H7 (cell line): Measurements from ENCODE around the gene SH2D6. TPM values are rescaled to one million over a fixed set of nuclear protein-coding genes. Genes with fewer than 3 reads are reported as not detected.
"Not testable (repeated sequence)": the region's sequence is repeated elsewhere in the genome, so short reads cannot be mapped to it uniquely, and the experiment has no call there.

Experiments used
- DNase-seq: peaks from one replicate; pipeline ENCODE4 v3.0.0; 2012
- H3K27me3 ChIP-seq: 2 replicates; pipeline ENCODE4 v1.6.0; 2011; ENCODE audit warnings: mild to moderate bottlenecking, low read length; ENCODE audit not compliant: control insufficient read depth, insufficient read depth
- H3K36me3 ChIP-seq: replicated peaks from 2 replicates; pipeline ENCODE4 v1.5.1; 2011; ENCODE audit warnings: low read length; ENCODE audit not compliant: control insufficient read depth, insufficient read depth
- H3K4me3 ChIP-seq: 2 replicates; pipeline ENCODE4 v1.5.1; 2011; ENCODE audit warnings: low read depth, mild to moderate bottlenecking, control low read depth, low read length, moderate library complexity; ENCODE audit not compliant: insufficient read depth
- total RNA-seq: library from RNA; depleted of rRNA; stranded (reverse); fragments of >200 nt; shearing (Covaris generic); gene quantifications from 2 replicates; pipeline ENCODE4 v1.2.3, GENCODE V29; 2014

Gene SH2D6
- total RNA-seq, 1 experiment from 2014 or later, result not detected

- no peaks in the 10 kb centered on the region for H3K27me3 ChIP-seq
Observed at GRCh38 chr2:85437488-85438200, 19.1 kb downstream of the SH2D6 start.

GRCh38 chr2:85438201-85439024 is 19.9 kb downstream of the SH2D6 start:
- Histone ChIP-seq H3K36me3 (no peaks in the 10 kb centered on the region), H3K4me3 (peak overlapping the region; percentile 23), H3K27me3 (no peaks in the 10 kb centered on the region)
- peak; percentile 76 for DNase-seq

More at GRCh38 chr2:85437488-85438200, 19.1 kb downstream of the SH2D6 start:
- Histone ChIP-seq H3K4me3 (peak overlapping the region; percentile 35), H3K36me3 (no peaks in the 10 kb centered on the region)
- DNase-seq, result peak; percentile 95

GRCh38 chr2:85439025-85439472 is 20.5 kb downstream of the SH2D6 start:
- H3K4me3 ChIP-seq, result no peak overlapping the region
- H3K27me3 ChIP-seq, result no peaks in the 10 kb centered on the region
- no peaks in the 10 kb centered on the region for H3K36me3 ChIP-seq
- no peak for DNase-seq

- DNase-seq, H3K27me3 ChIP-seq, H3K36me3 ChIP-seq, H3K4me3 ChIP-seq: not testable (repeated sequence)
Observed at GRCh38 chr2:85439569-85439968, 21.1 kb downstream of the SH2D6 start.

GRCh38 chr2:85439986-85440385 is 21.5 kb downstream of the SH2D6 start:
- no peaks in the 10 kb centered on the region for H3K36me3 ChIP-seq
- no peak overlapping the region for H3K4me3 ChIP-seq
- no peaks in the 10 kb centered on the region; the same call in 1 of the 2 replicates for H3K27me3 ChIP-seq
- DNase-seq, result no peak

- no peaks in the 10 kb centered on the region; the same call in 1 of the 2 replicates for H3K27me3 ChIP-seq
- DNase-seq, result no peak
- H3K36me3 ChIP-seq, result no peaks in the 10 kb centered on the region
Observed at GRCh38 chr2:85440729-85441128, 22.2 kb downstream of the SH2D6 start.

GRCh38 chr2:85441864-85442263 is 23.4 kb downstream of the SH2D6 start:
- Histone ChIP-seq H3K27me3 (no peaks in the 10 kb centered on the region; the same call in 1 of the 2 replicates), H3K4me3 (no peak overlapping the region), H3K36me3 (no peaks in the 10 kb centered on the region)
- DNase-seq, result peak; percentile 16

More at GRCh38 chr2:85440729-85441128, 22.2 kb downstream of the SH2D6 start:
- H3K4me3 ChIP-seq, result no peak overlapping the region

GRCh38 chr2:85444629-85445172 is 26.2 kb downstream of the SH2D6 start:
- DNase-seq, result no peak
- Histone ChIP-seq H3K36me3 (no peaks in the 10 kb centered on the region), H3K27me3 (no peaks in the 10 kb centered on the region; the same call in 1 of the 2 replicates), H3K4me3 (no peak overlapping the region)

GRCh38 chr2:85445316-85446295 is 27.1 kb downstream of the SH2D6 start:
- Histone ChIP-seq H3K27me3 (no peaks in the 10 kb centered on the region; the same call in 1 of the 2 replicates), H3K36me3 (no peaks in the 10 kb centered on the region), H3K4me3 (no peak overlapping the region)
- peak; percentile 33 for DNase-seq

- Histone ChIP-seq H3K27me3 (no peaks in the 10 kb centered on the region; the same call in 1 of the 2 replicates), H3K4me3 (no peak overlapping the region), H3K36me3 (no peaks in the 10 kb centered on the region)
- peak; percentile 42 for DNase-seq
Observed at GRCh38 chr2:85446296-85447221, 28.0 kb downstream of the SH2D6 start.

- Histone ChIP-seq H3K27me3 (no peaks in the 10 kb centered on the region; the same call in 1 of the 2 replicates), H3K4me3 (no peak overlapping the region), H3K36me3 (no peaks in the 10 kb centered on the region)
- DNase-seq, result peak; percentile 25
Observed at GRCh38 chr2:85447222-85447585, 28.7 kb downstream of the SH2D6 start.

GRCh38 chr2:85448461-85449213 is 30.1 kb downstream of the SH2D6 start:
- H3K27me3 ChIP-seq, result no peaks in the 10 kb centered on the region; the same call in 1 of the 2 replicates
- no peak overlapping the region for H3K4me3 ChIP-seq
- DNase-seq, result peak; percentile 21
- no peaks in the 10 kb centered on the region for H3K36me3 ChIP-seq
